Type B pancreatic cell (in vitro differentiated cells): ENCODE measurements around the gene GCM1. TPM values are rescaled to one million over a fixed set of nuclear protein-coding genes. Genes with fewer than 3 reads are reported as not detected.

Source experiments
- DNase-seq: peaks from one replicate; pipeline ENCODE4 v3.0.0; 2021; ENCODE audit warnings: mixed read lengths; ENCODE audit not compliant: unreplicated experiment; ENCODE audit errors: extremely low spot score
- H3K27ac Mint-ChIP-seq: 2 replicates; pipeline ENCODE4 v1.8.0; 2021; ENCODE audit warnings: mild to moderate bottlenecking, mixed read lengths
- H3K27me3 Mint-ChIP-seq: 2 replicates; pipeline ENCODE4 v1.8.0; 2021; ENCODE audit warnings: mixed read lengths
- H3K36me3 Mint-ChIP-seq: 2 replicates; pipeline ENCODE4 v1.8.0; 2021; ENCODE audit warnings: mixed read lengths
- H3K4me1 Mint-ChIP-seq: one replicate; pipeline ENCODE4 v1.8.0; 2021; ENCODE audit warnings: mixed read lengths; ENCODE audit not compliant: unreplicated experiment
- H3K4me3 Mint-ChIP-seq: 2 replicates; pipeline ENCODE4 v1.8.0; 2021; ENCODE audit warnings: mild to moderate bottlenecking, mixed read lengths
- H3K9me3 Mint-ChIP-seq: 2 replicates; pipeline ENCODE4 v1.8.0; 2021; ENCODE audit warnings: mixed read lengths
- CTCF ChIP-seq: fragments of 200-600 bp; sonication (generic); conservative IDR thresholded peaks from 2 replicates; pipeline ENCODE4 v1.5.0; 2021; ENCODE audit warnings: antibody characterized with exemption, mild to moderate bottlenecking
- total RNA-seq: library from RNA; stranded (reverse); gene quantifications from 2 replicates; pipeline ENCODE4 v1.2.1, GENCODE V29; 2021; ENCODE audit warnings: low replicate concordance

GCM1 gene
- total RNA-seq, 1 donor from 2014 or later = not detected

DNA sequence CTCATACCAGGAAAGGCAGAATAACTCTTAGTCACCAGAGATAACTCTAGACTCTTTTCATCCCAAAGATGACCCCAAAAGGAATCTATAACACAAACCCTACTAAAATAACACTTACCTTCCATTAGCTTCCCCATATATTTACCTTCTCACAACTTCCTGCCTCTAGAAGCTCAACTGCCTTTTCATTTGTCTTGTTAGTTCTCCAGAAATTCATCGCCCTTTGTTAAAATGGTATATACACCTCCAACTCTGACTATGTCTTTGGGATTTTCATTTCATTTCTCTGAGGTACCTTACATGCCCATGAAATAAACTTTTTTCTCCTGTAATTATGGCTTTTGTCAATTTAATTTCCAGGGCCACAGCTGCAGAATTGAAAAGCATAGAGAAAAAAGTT, 33.5 kb downstream of the GCM1 start:
- Mint-ChIP-seq H3K27me3 (no peaks in the 10 kb centered on the region), H3K27ac (no peak overlapping the region), H3K36me3 (no peaks in the 10 kb centered on the region), H3K9me3 (peaks cover 9% of the 10 kb centered on the region), H3K4me3 (no peak overlapping the region), H3K4me1 (peaks cover 15% of the 10 kb centered on the region)
- no peak for TF ChIP-seq CTCF
- DNase-seq = no peak

DNA sequence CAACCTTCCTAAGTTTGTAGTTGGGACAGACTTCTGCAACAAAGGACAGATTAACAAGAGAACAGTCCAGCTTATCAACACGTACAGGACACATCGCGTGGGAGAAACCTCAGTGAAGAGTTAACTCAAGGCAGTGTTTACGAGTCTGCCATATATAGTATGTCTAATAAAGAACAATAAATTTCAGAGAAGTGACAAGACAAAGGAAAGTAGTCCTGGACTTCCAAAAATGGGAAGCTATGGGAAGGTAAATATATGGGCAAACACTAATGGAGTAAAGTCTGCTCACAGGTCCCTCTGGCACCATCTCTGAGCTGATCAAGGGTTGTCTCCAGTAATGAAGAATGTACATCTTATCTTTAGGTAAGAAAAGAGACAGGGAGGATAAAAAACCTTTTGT, 34.9 kb downstream of the GCM1 start:
- Mint-ChIP-seq H3K9me3 (peaks cover 9% of the 10 kb centered on the region), H3K4me3 (no peak overlapping the region), H3K36me3 (peaks cover 2% of the 10 kb centered on the region), H3K4me1 (peaks cover 18% of the 10 kb centered on the region), H3K27me3 (no peaks in the 10 kb centered on the region), H3K27ac (no peak overlapping the region)
- TF ChIP-seq CTCF = no peak
- no peak for DNase-seq

DNA sequence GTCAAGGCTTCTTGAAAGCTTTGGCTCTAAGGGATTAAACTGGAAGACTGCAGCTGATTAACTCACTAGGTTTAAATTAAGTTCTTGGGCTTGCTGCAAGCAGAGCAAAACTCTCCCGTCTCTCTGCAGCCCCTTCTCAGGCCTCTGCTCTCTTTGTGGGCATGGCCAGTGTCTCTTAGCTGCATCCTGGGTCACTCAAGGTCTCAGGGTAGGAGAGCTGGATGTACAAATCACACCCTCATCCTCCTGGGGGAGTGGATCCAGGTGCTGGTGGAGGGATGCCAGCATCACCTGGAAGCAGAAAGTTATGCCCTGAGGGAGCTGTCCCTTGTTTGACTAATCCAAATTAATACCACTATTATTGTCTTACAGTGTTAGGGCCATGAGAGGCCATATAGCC, 35.8 kb downstream of the GCM1 start:
- no peak for TF ChIP-seq CTCF
- no peaks in the 10 kb centered on the region for H3K27me3 Mint-ChIP-seq
- H3K4me3 Mint-ChIP-seq = peak overlapping the region; percentile 61
- DNase-seq = no peak
- H3K4me1 Mint-ChIP-seq = peaks cover 19% of the 10 kb centered on the region
- peaks cover 4% of the 10 kb centered on the region for H3K36me3 Mint-ChIP-seq
- H3K9me3 Mint-ChIP-seq = peaks cover 9% of the 10 kb centered on the region
- H3K27ac Mint-ChIP-seq = peak overlapping the region; percentile 79

DNA sequence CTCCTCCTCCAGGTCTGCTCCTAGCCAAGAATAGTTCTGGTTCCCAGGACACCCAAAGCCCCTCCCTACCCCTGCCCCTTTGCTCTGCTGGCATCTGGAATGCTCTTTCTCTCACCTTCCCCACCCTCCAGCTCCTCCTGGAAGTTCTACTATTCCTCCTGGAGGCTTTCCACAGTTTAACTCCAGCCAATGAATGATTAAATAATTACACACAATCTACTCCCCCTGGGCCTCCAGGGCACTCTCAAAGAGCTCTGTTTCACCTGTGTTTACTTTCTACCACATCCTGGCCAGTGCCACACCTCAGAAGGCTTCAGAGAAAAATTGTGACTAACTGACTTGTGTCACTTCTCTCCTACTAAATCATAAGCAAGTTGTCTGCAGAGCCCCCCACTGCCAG, 36.2 kb downstream of the GCM1 start:
- no peak for DNase-seq
- Mint-ChIP-seq H3K27ac (peak overlapping the region; percentile 79), H3K9me3 (peaks cover 9% of the 10 kb centered on the region), H3K27me3 (no peaks in the 10 kb centered on the region), H3K4me3 (peak overlapping the region; percentile 61), H3K36me3 (peaks cover 4% of the 10 kb centered on the region), H3K4me1 (peaks cover 20% of the 10 kb centered on the region)
- no peak for TF ChIP-seq CTCF

DNA sequence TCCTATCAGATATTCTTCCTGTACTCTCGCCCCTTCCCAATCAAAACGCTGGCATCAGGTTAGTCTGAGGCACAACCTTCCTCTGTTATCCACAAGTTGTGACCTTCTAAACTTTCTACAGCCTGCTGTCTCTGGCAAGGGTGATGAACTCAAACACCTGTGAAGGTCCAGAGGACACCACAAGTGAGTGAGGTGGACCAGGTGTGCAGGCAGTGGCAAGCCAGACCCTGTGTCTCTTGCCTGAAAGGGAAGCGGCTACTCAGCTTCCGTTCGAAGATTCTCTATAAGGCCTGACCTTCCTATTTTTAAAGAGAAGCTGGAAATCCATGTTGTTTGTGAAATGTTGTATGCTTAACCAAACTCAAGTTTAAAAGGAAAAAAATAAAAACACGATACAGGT, 36.8 kb downstream of the GCM1 start:
- Mint-ChIP-seq H3K4me1 (peaks cover 25% of the 10 kb centered on the region), H3K36me3 (peaks cover 4% of the 10 kb centered on the region), H3K27ac (no peak overlapping the region), H3K27me3 (no peaks in the 10 kb centered on the region), H3K9me3 (peaks cover 9% of the 10 kb centered on the region), H3K4me3 (no peak overlapping the region)
- DNase-seq = no peak
- TF ChIP-seq CTCF = no peak

GRCh38 chr6:53109612-53110011, 39.0 kb downstream of the GCM1 start:
- no peak overlapping the region for H3K27ac Mint-ChIP-seq
- TF ChIP-seq CTCF = no peak
- no peak for DNase-seq
- H3K9me3 Mint-ChIP-seq = no peaks in the 10 kb centered on the region
- peaks cover 32% of the 10 kb centered on the region for H3K4me1 Mint-ChIP-seq
- no peak overlapping the region for H3K4me3 Mint-ChIP-seq
- peaks cover 4% of the 10 kb centered on the region for H3K36me3 Mint-ChIP-seq
- H3K27me3 Mint-ChIP-seq = no peaks in the 10 kb centered on the region
